K562 (cell line): ENCODE results near the gene KCNMB2. TPM values are rescaled to one million over a fixed set of nuclear protein-coding genes. Genes with fewer than 3 reads are reported as not detected.
"Not testable (repeated sequence)": the region's sequence is repeated elsewhere in the genome, so short reads cannot be mapped to it uniquely, and the experiment has no call there.

Source experiments
- ATAC-seq: fragments of 200-7000 bp; cut with Tn5 transposase; 3 replicates; pipeline ENCODE4 v1.9.1; 2020; ENCODE audit warnings: moderate library complexity
- BruUV-seq: library from RNA; stranded (reverse); fragments of 400-500 nt; replicated peaks from 2 replicates; lab custom pipeline; 2021; lab: Mats Ljungman, UMichigan
- CTCF ChIA-PET: fragments of 300-600 bp; formaldehyde crosslinking; extraction: SDS; loops from one replicate; lab custom pipeline; 2021; ENCODE audit warnings: low intra/inter-chr PET ratio; lab: Yijun Ruan, JAX
- POLR2A ChIA-PET: fragments of 300-600, 350-650 bp; sonication (Branson Sonifier 250); formaldehyde crosslinking; extraction: SDS; loops from one replicate; lab custom pipeline; 2021; ENCODE audit warnings: antibody characterized with exemption, inconsistent platforms; lab: Yijun Ruan, JAX
- DNase-seq, 4 experiments: peaks; one replicate each; pipeline versions ENCODE4 v3.0.0 to v3.0.0-alpha.2; 2011 to 2018; ENCODE audit warnings: low spot score in 3 of 4, mixed read lengths in 3 of 4; ENCODE audit errors: extremely low read depth in 1 of 4
- FAIRE-seq: peaks from 2 replicates; lab custom pipeline; 2011; peaks lifted over from hg19 to GRCh38; lab: Jason Lieb, UNC
- H2AFZ ChIP-seq: 2 replicates; pipeline ENCODE4 v1.6.0; 2011; ENCODE audit warnings: low read depth, low read length, control low read depth, inconsistent platforms
- H3K27ac ChIP-seq: fragments of 200-600 bp; 3 replicates; pipeline ENCODE4 v1.8.0; 2011; ENCODE audit warnings: low read depth, mild to moderate bottlenecking, control low read depth, inconsistent platforms, low read length, moderate library complexity, mixed read lengths; ENCODE audit errors: extremely low read depth
- H3K27me3 ChIP-seq, 2 experiments: fragments of 300-600 bp in 1 of 2; 2 replicates in 1 of 2; 3 replicates in 1 of 2; pipeline versions ENCODE4 v1.6.0 to v1.8.0; 2011; ENCODE audit warnings: inconsistent platforms in 2 of 2, low read length in 2 of 2, mild to moderate bottlenecking in 1 of 2, mixed read lengths in 1 of 2, moderate library complexity in 1 of 2; ENCODE audit not compliant: control insufficient read depth in 2 of 2, insufficient read depth in 2 of 2
- H3K36me3 ChIP-seq: fragments of 300-600 bp; 3 replicates; pipeline ENCODE4 v1.8.0; 2011; ENCODE audit warnings: mild to moderate bottlenecking, low read length, inconsistent platforms; ENCODE audit not compliant: control insufficient read depth, insufficient read depth
- H3K4me1 ChIP-seq, 2 experiments: fragments of 200-600 bp in 1 of 2; replicated peaks in 1 of 2; 2 replicates in 1 of 2; 3 replicates in 1 of 2; pipeline versions ENCODE4 v1.5.1 to v1.8.0; 2011; ENCODE audit warnings: inconsistent platforms in 2 of 2, low read length in 2 of 2, mild to moderate bottlenecking in 1 of 2, mixed read lengths in 1 of 2, moderate library complexity in 1 of 2; ENCODE audit not compliant: control insufficient read depth in 2 of 2, insufficient read depth in 2 of 2
- H3K4me2 ChIP-seq: 2 replicates; pipeline ENCODE4 v1.6.1; 2011; ENCODE audit warnings: low read length, control low read depth, inconsistent platforms, mixed read lengths; ENCODE audit not compliant: insufficient read depth
- H3K4me3 ChIP-seq: fragments of 200-600 bp; sonication (generic), shearing (Covaris generic); 2 replicates; pipeline ENCODE4 v1.5.1; 2016; ENCODE audit warnings: control low read depth, inconsistent platforms
- H3K79me2 ChIP-seq: fragments of 200-600 bp; 3 replicates; pipeline ENCODE4 v1.8.0; 2011; ENCODE audit warnings: low read length, inconsistent platforms; ENCODE audit not compliant: control insufficient read depth, insufficient read depth
- H3K9ac ChIP-seq, 2 experiments: 2 replicates each; pipeline versions ENCODE4 v1.6.0 to v1.6.1; 2011; ENCODE audit warnings: low read depth in 2 of 2, low read length in 2 of 2, control low read depth in 1 of 2, inconsistent platforms in 1 of 2, mild to moderate bottlenecking in 1 of 2, mixed read lengths in 1 of 2; ENCODE audit not compliant: insufficient read depth in 1 of 2
- H3K9me1 ChIP-seq: one replicate; pipeline ENCODE4 v1.6.0; 2011; ENCODE audit warnings: inconsistent platforms, mild to moderate bottlenecking, low read length, moderate library complexity; ENCODE audit not compliant: control insufficient read depth, insufficient read depth
- H3K9me3 ChIP-seq: replicated peaks from 2 replicates; pipeline ENCODE4 v1.5.1; 2011; ENCODE audit warnings: low read depth, low read length, inconsistent platforms; ENCODE audit not compliant: control insufficient read depth, insufficient read depth
- H4K20me1 ChIP-seq: replicated peaks from 2 replicates; pipeline ENCODE4 v1.6.1; 2011; ENCODE audit warnings: low read length, inconsistent platforms, mixed read lengths; ENCODE audit not compliant: control insufficient read depth, insufficient read depth
- ATF1 ChIP-seq, 2 experiments: fragments of 450-650 bp in 1 of 2; IDR thresholded peaks; 2 replicates each; pipeline ENCODE4 v1.6.1; 2016; ENCODE audit warnings: missing compliant biosample characterization in 1 of 2, missing genetic modification characterization in 1 of 2
- HCFC1 ChIP-seq: IDR thresholded peaks from 2 replicates; pipeline ENCODE4 v1.6.1; 2012; ENCODE audit warnings: low read depth, low read length, improper control_type of control experiment
- HINFP ChIP-seq: fragments of 450-650 bp; conservative IDR thresholded peaks from 2 replicates; pipeline ENCODE4 v1.6.1; 2016; ENCODE audit warnings: missing genetic modification characterization, low read depth, mild to moderate bottlenecking, control low read depth, missing compliant biosample characterization
- HNRNPH1 ChIP-seq: fragments of 200-400 bp; formaldehyde crosslinking; optimal IDR thresholded peaks from 2 replicates; pipeline ENCODE3; 2017; ENCODE audit warnings: low read depth, mild to moderate bottlenecking, low read length, moderate library complexity
- KAT8 ChIP-seq: fragments of 450-650 bp; IDR thresholded peaks from 2 replicates; pipeline ENCODE4 v1.6.1; 2016; ENCODE audit warnings: low read depth, mild to moderate bottlenecking
- NELFE ChIP-seq: IDR thresholded peaks from 2 replicates; pipeline ENCODE4 v1.6.1; 2011; ENCODE audit warnings: mild to moderate bottlenecking; ENCODE audit not compliant: insufficient read depth, insufficient read length
- NFIX ChIP-seq: fragments of 250-450 bp; sonication (Bioruptor Pico); IDR thresholded peaks from 2 replicates; pipeline ENCODE4 v1.4.0; 2020; ENCODE audit warnings: low read depth, mild to moderate bottlenecking, moderate library complexity
- RCOR1 ChIP-seq, 2 experiments: IDR thresholded peaks; 2 replicates each; pipeline ENCODE4 v1.6.1; 2012; ENCODE audit warnings: low read depth in 2 of 2, low read length in 2 of 2, borderline replicate concordance in 1 of 2, improper control_type of control experiment in 1 of 2
- SMAD3 ChIP-seq: fragments of 450-650 bp; formaldehyde crosslinking; conservative IDR thresholded peaks from 2 replicates; pipeline ENCODE4 v1.4.0; 2020; ENCODE audit warnings: mild to moderate bottlenecking
- TEAD2 ChIP-seq: fragments of 450-650 bp; IDR thresholded peaks from 2 replicates; pipeline ENCODE4 v1.6.1; 2016; ENCODE audit warnings: missing genetic modification characterization, control low read depth, missing compliant biosample characterization
- USF1 ChIP-seq: sonication (generic); formaldehyde crosslinking; IDR thresholded peaks from 2 replicates; pipeline ENCODE4 v1.9.0; 2022; ENCODE audit warnings: mild to moderate bottlenecking, missing genetic modification reagents
- WGBS: fragments of 100-300 bp; shearing (Covaris generic); methylation state at CpG from one replicate; pipeline ENCODE4 v1.1.6; 2016; ENCODE audit warnings: low coverage, mixed read lengths; ENCODE audit not compliant: insufficient coverage; ENCODE audit errors: missing lambda C conversion rate; 5-methylcytosine and 5-hydroxymethylcytosine counted together
- in situ Hi-C: fragments of 300-500 bp; cut with MboI; formaldehyde crosslinking; loops from 4 replicates; pipeline ENCODE4 v1.15.0; 2018; ENCODE audit warnings: inconsistent platforms, mixed read lengths
- intact Hi-C: fragments of 100-400 bp; cut with micrococcal nuclease; formaldehyde crosslinking; loops from 2 replicates; pipeline ENCODE4 v1.14.2; 2022
- polyA plus RNA-seq, 8 experiments: library from polyadenylated mRNA; depleted of rRNA in 4 of 8; stranded (reverse) in 5 of 8; unstranded in 3 of 8; fragments of >200 nt; fragmentation: Nextera tagmentation in 2 of 8; fragmentation: Illumina TruSeq in 1 of 8; extraction: Ambion mirVana in 2 of 8; extraction: Trizol in 1 of 8; gene quantifications; 2 replicates each; pipeline versions ENCODE4 v1.2.1 to v1.2.3, GENCODE V29; 2011 to 2014; ENCODE audit warnings: inconsistent platforms in 1 of 8, missing spikeins in 1 of 8
- total RNA-seq, 7 experiments: library from RNA; depleted of rRNA in 6 of 7; stranded (reverse); fragments of >200 nt in 6 of 7; fragmentation: Illumina TruSeq in 2 of 7; extraction: Trizol in 2 of 7; gene quantifications; 2 replicates each; pipeline versions ENCODE4 v1.2.1 to v1.2.3, GENCODE V29; 2011 to 2021; ENCODE audit warnings: low replicate concordance in 1 of 7

KCNMB2 gene
- total and polyA plus RNA-seq, 9 of the 15 experiments (the other 6 are each of a cell fraction or from before 2014, with no cell fraction given): 0.04 to 0.15 TPM; not detected in 7

- H3K4me2 ChIP-seq, FAIRE-seq, H3K27me3 ChIP-seq, H3K4me1 ChIP-seq, POLR2A ChIA-PET, ATAC-seq, DNase-seq, H3K9me1 ChIP-seq, CTCF ChIA-PET, H3K9ac ChIP-seq, H3K36me3 ChIP-seq, H3K4me3 ChIP-seq, H2AFZ ChIP-seq, H3K9me3 ChIP-seq, BruUV-seq, in situ Hi-C loops, intact Hi-C loops, H3K79me2 ChIP-seq, H4K20me1 ChIP-seq, H3K27ac ChIP-seq: not testable (repeated sequence)
- WGBS: 11% methylated on average over 6 of the region's 6 CpGs
Observed at GRCh38 chr3:178745861-178746655, 209.8 kb downstream of the KCNMB2 start.

- no peak for DNase-seq
- H3K4me2 ChIP-seq: no peak overlapping the region
- no peak overlapping the region for H3K4me3 ChIP-seq
- H3K36me3 ChIP-seq: no peaks in the 10 kb centered on the region
- FAIRE-seq: no peak
- no peaks in the 10 kb centered on the region for H3K9me1 ChIP-seq
- H3K79me2 ChIP-seq: no peaks in the 10 kb centered on the region
- BruUV-seq: no TSS peak
- no peak overlapping the region for H2AFZ ChIP-seq
- POLR2A ChIA-PET: no interaction called here
- 12% methylated on average over 3 of the region's 3 CpGs for WGBS
- CTCF ChIA-PET: no interaction called here
- H3K27me3 ChIP-seq: no peaks in the 10 kb centered on the region
- no peak overlapping the region for H3K27ac ChIP-seq
- H4K20me1 ChIP-seq: no peaks in the 10 kb centered on the region
- H3K4me1 ChIP-seq: no peaks in the 10 kb centered on the region
- intact Hi-C loops (no loop called here), in situ Hi-C loops (no loop called here)
- ATAC-seq: no peak
- H3K9ac ChIP-seq: no peak overlapping the region
- no peaks in the 10 kb centered on the region for H3K9me3 ChIP-seq
- no peak for TF ChIP-seq USF1 (CRISPR knock-in tag)
- no peak for TF ChIP-seq HINFP (tag)
- no peak for TF ChIP-seq NELFE
- TF ChIP-seq KAT8: no peak
- no peak for TF ChIP-seq SMAD3 (CRISPR knock-in tag)
- TF ChIP-seq HNRNPH1: no peak
- no peak for TF ChIP-seq RCOR1 (IDR thresholded peaks at IDR 0.05; ENCODE audit: borderline replicate concordance in 1 of 2, low read depth in 2 of 2, low read length in 2 of 2)
- no peak for TF ChIP-seq ATF1 (CRISPR knock-in tag; IDR thresholded peaks at IDR 0.05)
- no peak for TF ChIP-seq ATF1 (tag; IDR thresholded peaks at IDR 0.05)
- TF ChIP-seq TEAD2: no peak
- TF ChIP-seq HCFC1: no peak
- TF ChIP-seq NFIX (CRISPR knock-in tag): no peak
Observed at GRCh38 chr3:178748874-178749273, 212.6 kb downstream of the KCNMB2 start.
